NB4 (cell line): ENCODE measurements around the gene ASGR1.
"Not testable (repeated sequence)": the region's sequence is repeated elsewhere in the genome, so short reads cannot be mapped to it uniquely, and the experiment has no call there.

ENCODE experiments used
- DNase-seq: peaks from one replicate; pipeline ENCODE4 v3.0.0; 2010; ENCODE audit warnings: low read depth
- H3K4me3 ChIP-seq: one replicate; pipeline ENCODE4 v1.5.1; 2011; ENCODE audit warnings: mild to moderate bottlenecking, low read depth, low read length, moderate library complexity
- CTCF ChIP-seq: IDR thresholded peaks from one replicate; pipeline ENCODE4 v1.5.1; 2012; ENCODE audit warnings: low read depth, low read length
- MAX ChIP-seq: IDR thresholded peaks from 2 replicates; pipeline ENCODE4 v1.6.1; 2011; ENCODE audit warnings: low read depth, low read length
- MYC ChIP-seq: IDR thresholded peaks from 2 replicates; pipeline ENCODE4 v1.6.1; 2011; ENCODE audit warnings: low read depth, low read length
- POLR2A ChIP-seq: IDR thresholded peaks from 2 replicates; pipeline ENCODE4 v1.6.1; 2011; ENCODE audit warnings: mild to moderate bottlenecking; ENCODE audit not compliant: insufficient read length; ENCODE audit errors: extremely low read depth

The ASGR1 gene

GRCh38 chr17:7129311-7129710 is 49.9 kb downstream of the ASGR1 start:
- TF ChIP-seq CTCF = no peak
- TF ChIP-seq MYC = no peak
- TF ChIP-seq MAX = no peak
- TF ChIP-seq POLR2A = no peak
- H3K4me3 ChIP-seq = no peak overlapping the region
- DNase-seq = no peak

GRCh38 chr17:7128160-7128559 is 51.0 kb downstream of the ASGR1 start:
- no peak overlapping the region for H3K4me3 ChIP-seq
- no peak for DNase-seq
- no peak for TF ChIP-seq POLR2A
- TF ChIP-seq MAX = no peak
- no peak for TF ChIP-seq MYC
- TF ChIP-seq CTCF = no peak

GRCh38 chr17:7127501-7127900 is 51.7 kb downstream of the ASGR1 start:
- DNase-seq, H3K4me3 ChIP-seq: not testable (repeated sequence)

- not testable (repeated sequence) for DNase-seq, H3K4me3 ChIP-seq
These were observed 52.8 kb downstream of the ASGR1 start for GRCh38 chr17:7126386-7126785.

GRCh38 chr17:7124923-7125322 is 54.2 kb downstream of the ASGR1 start:
- H3K4me3 ChIP-seq = no peak overlapping the region
- DNase-seq = no peak
- TF ChIP-seq CTCF (no peak), MYC (no peak), POLR2A (no peak), MAX (no peak)

- DNase-seq = no peak
- H3K4me3 ChIP-seq = no peak overlapping the region
- TF ChIP-seq MYC (no peak), POLR2A (no peak), CTCF (no peak), MAX (no peak)
These were observed 55.3 kb downstream of the ASGR1 start for GRCh38 chr17:7123844-7124243.
